Smooth muscle cell (in vitro differentiated cells): ENCODE measurements around the gene EPB41. TPM values are rescaled to one million over a fixed set of nuclear protein-coding genes. Genes with fewer than 3 reads are reported as not detected.

Source experiments
- DNase-seq: peaks from one replicate; lab custom pipeline; 2025; ENCODE audit not compliant: unreplicated experiment; lab: John Stamatoyannopoulos, UW
- H2AFZ ChIP-seq: fragments of 200-600 bp; sonication (generic); 2 replicates; pipeline ENCODE4 v1.6.0; 2016; ENCODE audit warnings: antibody characterized with exemption, low read depth, mild to moderate bottlenecking
- H3F3A ChIP-seq: fragments of 200-600 bp; sonication (generic); 2 replicates; pipeline ENCODE4 v1.6.0; 2017; ENCODE audit warnings: antibody characterized with exemption, low read depth
- H3K27ac ChIP-seq: fragments of 200-600 bp; sonication (generic); 2 replicates; pipeline ENCODE4 v1.5.1; 2016; ENCODE audit warnings: low read depth, mild to moderate bottlenecking
- H3K27me3 ChIP-seq: fragments of 200-600 bp; sonication (generic); 2 replicates; pipeline ENCODE4 v1.6.1; 2016; ENCODE audit warnings: low read depth, mild to moderate bottlenecking
- H3K36me3 ChIP-seq: fragments of 200-600 bp; sonication (generic); 2 replicates; pipeline ENCODE4 v1.5.1; 2016; ENCODE audit warnings: low read depth
- H3K4me1 ChIP-seq: fragments of 200-600 bp; sonication (generic); 2 replicates; pipeline ENCODE4 v1.5.1; 2016; ENCODE audit warnings: low read depth
- H3K4me2 ChIP-seq: fragments of 200-600 bp; sonication (generic); 2 replicates; pipeline ENCODE4 v1.6.0; 2016; ENCODE audit warnings: mild to moderate bottlenecking
- H3K4me3 ChIP-seq: fragments of 200-600 bp; sonication (generic); 2 replicates; pipeline ENCODE4 v1.5.1; 2016; ENCODE audit warnings: mild to moderate bottlenecking
- H3K79me2 ChIP-seq: fragments of 200-600 bp; sonication (generic); 2 replicates; pipeline ENCODE4 v1.6.0; 2016; ENCODE audit warnings: low read depth, mild to moderate bottlenecking
- H3K9ac ChIP-seq: fragments of 200-600 bp; sonication (generic); 2 replicates; pipeline ENCODE4 v1.6.0; 2016; ENCODE audit warnings: low read depth
- H3K9me3 ChIP-seq: fragments of 200-600 bp; sonication (generic); replicated peaks from 2 replicates; pipeline ENCODE4 v1.5.1; 2016; ENCODE audit warnings: low read depth
- H4K20me1 ChIP-seq: fragments of 200-600 bp; sonication (generic); 2 replicates; pipeline ENCODE4 v1.6.0; 2016; ENCODE audit warnings: low read depth
- CTCF ChIP-seq: fragments of 200-600 bp; sonication (generic); IDR thresholded peaks from 2 replicates; pipeline ENCODE4 v1.5.1; 2017; ENCODE audit warnings: borderline replicate concordance, mild to moderate bottlenecking, antibody characterized with exemption; ENCODE audit not compliant: insufficient read depth, poor library complexity, severe bottlenecking
- WGBS: methylation state at CpG from one replicate; pipeline ENCODE4 v1.1.7; 2016; ENCODE audit warnings: low lambda C conversion rate; 5-methylcytosine and 5-hydroxymethylcytosine counted together
- polyA plus RNA-seq: library from polyadenylated mRNA; unstranded; fragments of >200 nt; fragmentation: Nextera tagmentation; extraction: Ambion mirVana; gene quantifications from 2 replicates; pipeline ENCODE4 v1.2.1, GENCODE V29; 2016
- total RNA-seq: library from RNA; depleted of rRNA; stranded (reverse); fragments of >200 nt; gene quantifications from 2 replicates; pipeline ENCODE4 v1.2.3, GENCODE V29; 2014

EPB41 gene
- total and polyA plus RNA-seq, 2 experiments from 2014 or later = 4.7 to 20.2 TPM

- Histone ChIP-seq H3K27ac (peak overlapping the region; percentile 87), H3K4me2 (peak overlapping the region; percentile 89)
- WGBS = 10% methylated on average over 36 of the region's 85 CpGs
These were observed 210.2 kb downstream of the EPB41 start for GRCh38 chr1:29124366-29125236.

DNA sequence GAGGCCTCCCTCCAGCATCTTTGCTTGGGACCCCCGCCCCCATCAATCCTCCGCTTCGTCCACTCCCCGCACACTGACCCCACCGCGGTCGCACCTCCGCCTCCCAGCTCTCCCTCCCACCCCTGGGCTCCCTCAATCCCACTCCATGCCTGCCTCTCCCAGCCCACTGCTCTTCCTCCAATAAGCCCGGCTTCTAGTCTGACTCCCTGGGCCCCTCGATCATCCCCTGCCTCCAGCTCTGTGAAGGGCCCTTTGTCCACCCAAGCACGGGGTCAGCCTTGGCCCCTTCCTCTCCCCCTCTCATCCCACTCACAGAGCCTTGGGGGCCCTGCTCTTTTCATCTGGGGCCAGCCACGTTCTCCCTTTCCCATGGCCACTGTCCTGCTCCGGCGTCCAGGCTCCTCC lies 210.9 kb downstream of the EPB41 start:
- H3K4me3 ChIP-seq = peak overlapping the region; percentile 68
- peaks cover 25% of the 10 kb centered on the region for H3K79me2 ChIP-seq
- 50% methylated on average over 8 of the region's 14 CpGs for WGBS
- no peaks in the 10 kb centered on the region for H3K9me3 ChIP-seq
- H3K4me1 ChIP-seq = no peaks in the 10 kb centered on the region
- H3K9ac ChIP-seq = peak overlapping the region; percentile 90
- H3K27me3 ChIP-seq = no peaks in the 10 kb centered on the region
- H4K20me1 ChIP-seq = peaks cover 11% of the 10 kb centered on the region
- no peak for DNase-seq
- peak overlapping the region; percentile 87 for H3K27ac ChIP-seq
- peaks cover 13% of the 10 kb centered on the region for H3F3A ChIP-seq
- no peak overlapping the region for H2AFZ ChIP-seq
- no peak for TF ChIP-seq CTCF
- peak overlapping the region; percentile 89 for H3K4me2 ChIP-seq
- no peaks in the 10 kb centered on the region for H3K36me3 ChIP-seq

More at GRCh38 chr1:29124366-29125236, 210.2 kb downstream of the EPB41 start:
- Histone ChIP-seq H3K4me3 (peak overlapping the region; percentile 68), H3K79me2 (peaks cover 25% of the 10 kb centered on the region), H4K20me1 (peaks cover 18% of the 10 kb centered on the region), H3K36me3 (no peaks in the 10 kb centered on the region), H3F3A (peaks cover 17% of the 10 kb centered on the region), H3K9ac (peak overlapping the region; percentile 90), H2AFZ (peak overlapping the region; percentile 76), H3K27me3 (no peaks in the 10 kb centered on the region), H3K9me3 (no peaks in the 10 kb centered on the region), H3K4me1 (no peaks in the 10 kb centered on the region)
- TF ChIP-seq CTCF = peak; percentile 90
- DNase-seq = peak; percentile 75

DNA sequence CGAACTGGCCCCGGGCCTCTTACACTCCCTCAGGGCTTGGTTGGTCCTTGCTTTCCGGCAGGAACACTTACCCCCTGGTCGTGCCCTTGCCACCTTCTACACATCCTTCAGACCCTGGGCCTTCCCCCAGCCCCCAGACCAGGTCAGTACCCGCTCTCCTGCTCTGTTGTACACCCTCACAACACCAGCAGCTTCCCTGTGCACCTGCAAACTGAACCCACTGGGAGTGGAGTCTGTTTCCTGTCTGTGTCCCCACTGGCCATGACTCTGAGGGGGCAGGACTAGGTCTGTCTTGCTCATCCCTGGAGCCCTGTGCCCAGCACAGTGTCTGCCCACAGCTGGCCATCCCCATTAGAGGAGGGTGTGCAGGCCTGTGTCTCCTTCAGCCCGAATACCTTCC lies 211.4 kb downstream of the EPB41 start:
- no peak for DNase-seq
- Histone ChIP-seq H3K27me3 (no peaks in the 10 kb centered on the region), H3K4me3 (no peak overlapping the region), H3K9me3 (no peaks in the 10 kb centered on the region), H3K27ac (peak overlapping the region; percentile 87), H4K20me1 (peaks cover 6% of the 10 kb centered on the region), H3K9ac (no peak overlapping the region), H3F3A (peaks cover 11% of the 10 kb centered on the region), H3K4me1 (no peaks in the 10 kb centered on the region), H3K4me2 (peak overlapping the region; percentile 89), H3K79me2 (peaks cover 21% of the 10 kb centered on the region), H2AFZ (no peak overlapping the region), H3K36me3 (no peaks in the 10 kb centered on the region)
- 92% methylated on average over 6 of the region's 6 CpGs for WGBS
- TF ChIP-seq CTCF = no peak
